ENCODE measurements around the gene PDILT. TPM values are rescaled to one million over a fixed set of nuclear protein-coding genes. Genes with fewer than 3 reads are reported as not detected.

The PDILT gene
- total and polyA plus RNA-seq, 2 of the 8 experiments (the other 6 are each of a cell fraction or from before 2014, with no cell fraction given): not detected

DNA sequence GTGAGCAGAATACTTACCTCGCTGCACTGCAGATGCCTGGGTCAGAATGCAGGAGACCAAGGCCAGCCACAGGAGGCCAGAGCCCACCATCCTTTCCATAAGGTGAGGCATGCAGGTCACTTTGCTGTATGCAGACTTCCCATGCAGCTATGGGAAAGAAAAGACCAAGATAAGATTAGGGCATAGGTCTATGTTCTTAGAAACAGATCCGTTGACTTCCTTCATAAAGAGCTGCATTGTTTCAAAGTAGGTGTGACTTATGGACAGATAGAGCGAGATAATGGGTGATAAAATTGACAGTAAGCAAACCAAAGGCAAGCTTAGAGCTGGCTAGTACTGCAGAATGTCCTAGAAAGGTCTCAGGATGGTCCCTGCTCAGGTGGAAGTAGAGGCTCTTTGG is 78.2 kb downstream of the PDILT start (continued):
- TF ChIP-seq NANOG (IDR thresholded peaks at IDR 0.05; ENCODE audit: insufficient read depth, low read depth, low read length, poor library complexity, severe bottlenecking): no peak

All from H1 (cell line).